GM18517 (cell line): ENCODE data around the gene PEX14.
"Not testable (repeated sequence)": the region's sequence is repeated elsewhere in the genome, so short reads cannot be mapped to it uniquely, and the experiment has no call there.

Experiments used
- ATAC-seq: cut with Tn5 transposase; IDR thresholded peaks from one replicate; pipeline ENCODE4 v1.9.1; 2021; ENCODE audit warnings: mild to moderate bottlenecking, moderate library complexity; ENCODE audit not compliant: unreplicated experiment

PEX14 gene

DNA sequence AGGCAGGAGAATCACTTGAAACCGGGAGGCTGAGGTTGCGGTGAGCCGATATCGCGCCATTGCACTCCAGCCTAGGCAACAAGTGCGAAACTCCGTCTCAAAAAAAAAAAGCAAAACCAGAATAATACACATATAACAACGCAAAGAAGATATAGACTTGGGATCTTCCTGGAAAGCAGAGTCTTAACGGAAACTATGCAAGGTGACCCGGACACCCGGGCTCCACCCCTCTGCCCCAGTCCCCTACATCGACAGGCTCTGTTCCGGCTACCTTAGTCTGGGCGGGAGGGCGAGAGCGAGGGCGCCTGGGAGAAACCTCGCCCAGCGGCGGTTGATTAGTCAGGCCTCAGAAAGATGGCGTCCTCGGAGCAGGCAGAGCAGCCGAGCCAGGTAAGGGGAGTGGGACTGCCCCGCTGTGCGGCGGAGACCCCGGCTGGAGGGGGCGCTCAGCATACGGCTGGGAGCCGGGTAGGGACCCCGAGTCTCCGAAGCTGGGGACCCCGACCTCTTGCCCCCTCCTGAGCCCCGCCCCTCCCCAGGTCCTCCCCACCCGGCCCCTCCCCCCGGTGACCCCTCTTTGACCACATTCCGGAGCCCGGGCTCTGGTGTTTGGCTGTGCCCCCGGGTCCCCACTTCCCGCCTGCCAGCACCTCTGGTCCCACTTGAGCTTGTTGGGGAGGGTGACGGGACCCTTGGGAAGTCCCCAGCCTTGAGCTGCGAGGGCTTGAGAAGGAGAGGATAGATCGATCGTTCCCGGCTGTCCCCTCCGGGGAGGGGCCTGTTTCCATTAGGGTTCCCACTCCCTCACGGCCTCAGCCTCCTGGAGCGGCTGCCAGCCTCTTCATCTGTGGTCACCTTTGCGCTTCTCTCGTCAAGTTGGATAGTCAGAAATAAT is at the start of gene PEX14:
Gene PEX14 (plus strand): TSS at position 338 of the 895 bp plus-strand sequence. CDS start 17 bp downstream, at position 355.
- ATAC-seq = peak; percentile 54

- ATAC-seq = not testable (repeated sequence)
Observed at GRCh38 chr1:10425826-10426534, 48.8 kb upstream of the PEX14 start.

DNA sequence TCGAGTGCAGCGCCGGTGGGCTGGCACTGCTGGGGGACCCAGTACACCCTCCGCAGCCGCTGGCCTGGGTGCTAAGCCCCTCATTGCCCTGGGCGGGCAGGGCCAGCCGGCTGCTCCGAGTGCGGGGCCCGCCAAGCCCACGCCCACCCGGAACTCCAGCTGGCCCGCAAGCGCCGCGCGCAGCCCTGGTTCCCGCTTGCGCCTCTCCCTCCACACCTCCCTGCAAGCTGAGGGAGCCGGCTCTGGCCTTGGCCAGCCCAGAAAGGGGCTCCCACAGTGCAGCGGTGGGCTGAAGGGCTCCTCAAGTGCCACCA is 48.3 kb upstream of the PEX14 start:
- not testable (repeated sequence) for ATAC-seq

DNA sequence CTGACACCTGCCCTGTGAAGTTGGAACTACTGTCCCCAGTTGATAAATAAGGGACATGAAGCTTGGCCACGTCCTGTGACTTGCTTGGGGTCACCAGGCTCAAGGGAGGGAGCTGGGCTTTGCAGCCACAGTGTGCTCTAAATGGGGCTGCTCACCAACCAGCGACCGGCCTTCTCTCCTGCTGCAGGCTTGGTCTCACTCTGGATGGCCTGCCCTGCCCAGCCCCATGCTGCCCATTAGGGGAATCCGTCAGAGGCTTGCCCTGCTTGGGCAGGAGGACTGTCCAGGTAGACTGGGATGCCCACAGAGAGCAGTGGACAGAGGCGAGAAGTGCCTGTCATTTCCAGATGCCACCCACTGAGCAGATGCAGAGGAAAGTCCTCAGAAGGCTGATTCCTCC is 45.8 kb upstream of the PEX14 start:
- ATAC-seq = no peak

GRCh38 chr1:10429868-10430215 is 44.9 kb upstream of the PEX14 start:
- ATAC-seq = no peak

DNA sequence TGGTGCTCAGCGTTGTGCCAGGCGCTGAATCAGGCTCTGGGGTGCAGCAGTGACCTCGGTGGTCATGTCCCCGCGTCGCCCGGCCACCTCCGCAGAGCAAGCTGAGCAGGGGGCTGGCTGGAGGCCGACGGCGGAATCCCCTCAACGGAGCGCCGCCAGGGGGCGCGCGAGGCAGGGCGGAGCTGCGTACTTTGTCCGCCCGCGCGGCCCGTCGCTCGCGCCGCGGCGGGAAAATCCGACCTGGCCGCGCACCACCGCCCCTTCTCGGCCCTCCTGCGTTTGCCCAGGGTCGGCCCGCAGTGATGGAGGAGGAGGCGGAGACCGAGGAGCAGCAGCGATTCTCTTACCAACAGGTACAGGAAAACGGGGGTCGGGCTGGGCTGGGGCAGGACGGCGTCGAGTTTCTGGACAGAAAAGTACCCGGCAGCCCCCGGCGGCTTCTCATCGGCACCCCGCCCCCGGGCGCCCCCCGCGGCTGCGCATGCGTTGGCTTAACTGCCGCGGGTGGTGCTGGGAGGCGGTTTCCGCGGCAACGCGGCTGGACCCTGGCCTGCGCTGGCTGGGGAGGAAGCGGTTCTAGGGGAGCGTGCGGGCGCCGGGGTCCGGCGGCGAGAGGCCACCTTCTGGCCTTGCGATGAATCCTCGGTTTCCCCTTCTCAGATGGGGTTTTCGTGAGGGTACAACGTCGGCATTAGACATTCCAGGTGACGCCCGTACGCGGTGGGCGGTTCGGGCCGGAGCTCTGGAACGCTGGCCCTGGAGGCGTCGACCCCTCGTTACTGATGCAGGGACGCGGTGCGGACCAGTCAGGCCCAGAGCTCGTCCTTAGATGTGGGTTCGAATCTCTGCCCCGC is 44.3 kb upstream of the PEX14 start, which contains the start of gene CENPS:
Gene CENPS (plus strand): TSS at position 218 of the 854 bp plus-strand sequence. CDS start 85 bp downstream, at position 303.
- peak; percentile 68 for ATAC-seq

DNA sequence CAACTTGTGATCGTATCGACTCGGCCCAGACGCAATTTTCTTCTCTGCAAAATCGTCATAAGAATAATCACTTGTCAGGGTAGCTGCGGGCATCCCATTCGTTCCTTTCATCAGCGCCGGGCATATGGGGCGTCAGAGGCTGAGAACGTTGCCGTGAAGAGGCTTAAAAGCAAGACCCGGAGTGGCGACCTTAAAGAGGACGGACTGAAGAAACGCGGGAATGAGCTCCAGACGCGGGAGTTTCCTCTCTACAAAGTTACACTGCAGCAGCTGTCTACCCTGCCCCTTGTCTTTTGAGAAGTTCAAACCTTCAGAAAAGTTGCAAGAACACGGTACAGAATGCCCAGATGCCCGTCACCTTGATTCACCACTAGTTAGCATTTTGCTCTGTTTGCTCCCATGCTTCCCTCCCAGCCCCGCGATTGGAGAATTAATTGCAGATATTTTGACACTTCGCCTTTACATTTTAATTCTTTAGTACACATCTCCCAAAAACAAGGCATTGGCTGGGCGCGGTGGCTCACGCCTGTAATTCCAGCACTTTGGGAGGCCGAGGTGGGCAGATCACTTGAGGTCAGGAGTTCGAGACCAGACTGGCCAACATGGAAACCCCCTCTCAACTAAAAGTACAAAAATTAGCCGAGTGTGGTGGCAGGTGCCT is 43.5 kb upstream of the PEX14 start:
- ATAC-seq = no peak

- no peak for ATAC-seq
Observed at GRCh38 chr1:10432910-10433700, 41.6 kb upstream of the PEX14 start.

DNA sequence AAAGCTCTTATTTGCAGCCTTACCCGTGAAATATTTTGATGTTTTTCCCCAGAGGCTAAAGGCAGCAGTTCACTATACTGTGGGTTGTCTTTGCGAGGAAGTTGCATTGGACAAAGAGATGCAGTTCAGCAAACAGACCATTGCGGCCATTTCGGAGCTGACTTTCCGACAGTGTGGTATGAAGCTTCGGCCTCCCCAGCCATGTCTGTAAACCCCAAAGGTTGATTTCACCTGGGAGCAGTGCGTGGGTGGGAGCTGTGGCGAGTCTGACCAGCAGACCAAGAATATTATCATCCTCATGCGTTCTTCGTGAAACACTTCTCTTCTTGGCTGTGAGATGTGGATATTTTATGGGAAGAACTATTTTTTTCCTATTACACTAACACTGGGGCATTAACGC is 41.0 kb upstream of the PEX14 start:
- ATAC-seq = no peak

GRCh38 chr1:10434590-10434989 is 40.2 kb upstream of the PEX14 start:
- no peak for ATAC-seq

DNA sequence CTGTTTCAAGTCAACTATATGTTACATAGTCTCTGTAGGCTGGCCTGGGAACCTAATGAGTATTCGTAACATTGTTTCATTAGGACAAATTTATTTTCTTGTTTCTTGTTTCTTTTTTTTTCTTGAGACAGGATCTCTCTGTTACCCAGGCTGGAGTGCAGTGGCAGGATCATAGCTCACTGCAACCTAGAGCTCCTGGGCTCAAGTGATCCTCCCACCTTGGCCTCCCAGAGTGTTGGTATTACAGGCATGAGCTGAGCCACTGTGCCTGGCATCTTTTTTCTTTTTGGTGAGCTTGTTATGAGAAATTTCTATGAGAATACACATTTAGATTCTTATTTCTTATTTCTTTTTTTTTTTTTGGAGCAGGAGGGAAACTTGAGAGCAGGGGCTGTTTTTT is 37.7 kb upstream of the PEX14 start:
- ATAC-seq = no peak

DNA sequence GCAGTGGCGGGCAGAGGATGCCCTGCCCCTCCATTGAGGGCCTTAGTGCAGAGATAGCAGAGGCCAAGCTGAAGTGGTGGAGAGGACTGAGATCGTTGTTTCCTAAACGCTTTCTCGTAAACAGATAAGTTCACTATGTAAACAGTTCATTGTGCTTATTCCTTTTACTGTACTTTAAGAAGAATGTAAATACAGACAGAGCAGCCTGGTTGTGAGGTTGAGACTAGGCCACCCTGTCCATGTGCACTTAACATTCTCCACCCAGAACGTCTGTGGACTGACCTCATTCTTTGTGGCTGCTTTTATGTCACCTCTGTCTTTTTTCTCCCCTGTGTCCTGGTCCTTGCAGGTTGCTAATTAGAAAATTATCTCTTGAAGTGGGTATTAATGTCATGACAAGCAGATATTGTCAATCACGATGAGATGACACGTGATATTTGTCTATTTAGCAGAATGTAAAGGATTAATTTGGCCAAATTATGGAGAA is 36.0 kb upstream of the PEX14 start:
- ATAC-seq = no peak

DNA sequence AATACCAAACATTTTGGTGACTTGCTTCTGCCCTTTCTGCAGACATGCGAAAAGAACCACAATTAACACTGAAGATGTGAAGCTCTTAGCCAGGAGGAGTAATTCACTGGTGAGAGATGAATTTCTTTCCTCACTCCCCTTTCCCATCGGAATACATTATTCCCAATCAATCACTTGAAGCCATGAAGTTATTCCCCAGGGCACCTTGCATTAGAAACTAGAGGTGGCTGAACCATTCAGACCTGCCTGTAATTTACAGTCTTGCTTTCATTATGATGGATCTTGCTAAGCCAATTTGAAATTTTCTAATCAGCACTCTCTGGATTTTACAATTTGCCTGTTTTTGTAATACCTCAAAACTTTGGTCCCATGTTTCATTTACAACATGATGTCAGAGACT is 34.4 kb upstream of the PEX14 start:
- no peak for ATAC-seq

GRCh38 chr1:10440794-10441193 is 34.0 kb upstream of the PEX14 start:
- no peak for ATAC-seq

DNA sequence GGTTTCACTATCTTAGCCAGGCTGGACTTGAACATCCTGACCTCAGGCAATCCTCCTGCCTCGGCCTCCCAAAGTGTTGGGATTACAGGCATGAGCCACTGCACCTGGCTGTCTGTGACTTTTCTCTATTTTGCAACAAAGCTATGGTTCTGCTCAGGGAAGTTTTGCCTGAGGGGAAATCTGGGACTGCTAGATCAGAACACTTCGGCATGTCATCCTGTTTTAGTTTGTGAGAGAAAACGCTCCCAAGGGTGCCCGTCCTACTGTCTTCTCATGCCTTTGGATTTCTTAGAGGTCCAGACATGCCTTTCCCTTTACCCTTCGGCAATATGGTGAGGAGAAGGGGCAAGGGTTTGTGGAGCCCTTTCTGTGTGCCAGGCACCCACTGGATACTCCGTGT is 30.5 kb upstream of the PEX14 start:
- ATAC-seq = no peak

DNA sequence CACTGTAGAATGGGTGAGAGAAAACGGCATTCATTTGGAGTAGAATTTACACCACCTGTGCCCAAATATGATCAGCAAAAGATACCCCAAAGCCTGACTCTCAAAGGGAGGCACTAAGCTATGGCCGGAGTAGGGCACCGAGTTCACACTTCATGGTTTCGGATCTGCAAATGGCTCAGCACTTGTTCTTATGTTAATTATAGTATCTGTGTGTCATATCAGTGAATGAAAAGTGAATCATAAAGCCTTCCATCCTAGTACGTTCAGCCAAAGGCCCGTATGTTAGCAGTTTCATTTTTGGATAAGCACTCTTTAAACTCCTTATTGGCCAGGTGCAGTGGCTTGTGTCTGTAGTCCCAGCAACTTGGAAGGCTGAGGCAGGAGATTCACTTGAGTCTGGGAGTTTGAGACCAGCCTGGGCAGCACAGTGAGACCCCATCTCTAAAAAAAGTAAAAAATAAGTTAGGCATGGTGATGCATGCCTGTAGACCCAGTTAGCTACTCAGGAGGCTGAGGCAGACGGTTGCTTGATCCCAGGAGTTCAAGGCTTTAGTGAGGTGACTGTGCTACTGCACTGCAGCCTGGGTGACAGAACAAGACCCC is 29.9 kb upstream of the PEX14 start:
- no peak for ATAC-seq

- ATAC-seq = no peak
Observed at GRCh38 chr1:10446790-10447422, 27.8 kb upstream of the PEX14 start.

DNA sequence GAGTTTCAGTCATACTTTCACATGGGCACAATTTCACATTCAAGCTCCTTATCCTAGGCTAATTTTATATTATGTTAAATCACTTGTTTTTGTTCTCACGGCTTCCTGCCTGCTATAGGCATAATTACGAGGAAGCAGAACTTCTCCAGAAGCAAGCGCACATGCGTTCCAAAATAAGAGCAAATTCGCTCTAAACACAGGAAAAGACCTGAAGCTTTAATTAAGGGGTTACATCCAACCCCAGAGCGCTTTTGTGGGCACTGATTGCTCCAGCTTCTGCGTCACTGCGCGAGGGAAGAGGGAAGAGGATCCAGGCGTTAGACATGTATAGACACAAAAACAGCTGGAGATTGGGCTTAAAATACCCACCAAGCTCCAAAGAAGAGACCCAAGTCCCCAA is 25.0 kb upstream of the PEX14 start, which contains the start of gene CORT:
Gene CORT (plus strand): TSS at position 281 of the 400 bp plus-strand sequence. CDS start 193 bp downstream, outside the sequence.
- ATAC-seq = no peak
